Measurements from ENCODE around the gene DMGDH.

DMGDH gene

GRCh38 chr5:79062436-79062835, 7.0 kb downstream of the DMGDH start:
- DNase-seq: peak; percentile 18

GRCh38 chr5:79059674-79060073, 9.8 kb downstream of the DMGDH start:
- no peak for DNase-seq

DNA sequence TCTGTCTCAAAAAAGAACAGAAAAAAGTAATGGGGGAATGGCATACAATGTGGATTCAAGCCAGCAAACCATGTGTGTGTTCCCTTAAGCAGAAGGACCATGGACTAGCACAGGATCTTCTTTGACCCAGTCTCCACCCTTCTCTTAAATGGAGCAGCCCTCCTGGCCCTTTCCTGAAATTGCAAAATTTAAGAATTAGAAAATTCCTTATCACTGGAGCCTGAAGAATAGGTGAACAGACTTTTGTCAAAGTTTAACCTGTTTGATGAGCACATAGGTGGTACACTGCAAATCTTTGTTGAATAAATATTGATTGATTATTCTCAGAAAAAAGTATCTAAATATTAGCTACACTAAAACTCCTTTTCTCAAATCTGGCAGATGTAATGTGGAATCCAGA, 12.6 kb downstream of the DMGDH start:
- no peak for DNase-seq

DNA sequence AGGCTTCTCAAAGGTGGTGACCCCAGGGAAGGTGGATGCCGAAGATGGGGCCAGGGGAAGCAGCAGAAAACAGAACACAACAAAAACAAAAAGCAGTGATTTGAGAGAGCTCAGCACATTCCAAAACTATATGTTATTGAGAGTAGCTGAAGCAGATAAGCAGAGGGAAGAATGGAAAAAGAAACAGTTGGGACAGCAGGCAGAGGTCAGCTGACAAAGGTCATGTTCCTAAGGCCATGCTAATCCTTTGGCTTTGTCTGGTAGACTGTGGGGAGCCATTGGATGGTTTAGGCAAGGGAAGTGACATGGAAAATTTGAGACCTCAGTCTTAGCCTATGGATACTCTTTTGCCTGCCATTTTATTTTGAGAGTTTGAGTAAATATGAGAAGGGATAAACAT, 14.5 kb downstream of the DMGDH start:
- no peak for DNase-seq

DNA sequence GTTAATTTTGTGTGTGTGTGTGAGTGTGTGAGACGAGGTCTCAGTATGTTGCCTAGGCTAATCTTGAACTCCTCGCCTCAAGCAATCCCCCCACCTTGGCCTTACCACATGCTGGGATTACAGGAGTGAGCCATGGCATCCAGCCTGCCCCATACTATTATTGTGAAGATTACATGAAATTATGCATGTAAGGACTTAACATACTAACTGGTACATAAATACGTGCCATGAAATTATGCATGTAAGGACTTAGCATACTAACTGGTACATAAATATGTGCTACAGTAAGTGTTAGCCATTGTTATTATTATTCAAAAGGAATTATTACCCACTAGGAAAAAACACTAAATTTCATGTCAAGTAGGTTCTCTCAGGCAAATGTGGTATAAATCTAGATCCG, 16.2 kb downstream of the DMGDH start:
- no peak for DNase-seq

DNA sequence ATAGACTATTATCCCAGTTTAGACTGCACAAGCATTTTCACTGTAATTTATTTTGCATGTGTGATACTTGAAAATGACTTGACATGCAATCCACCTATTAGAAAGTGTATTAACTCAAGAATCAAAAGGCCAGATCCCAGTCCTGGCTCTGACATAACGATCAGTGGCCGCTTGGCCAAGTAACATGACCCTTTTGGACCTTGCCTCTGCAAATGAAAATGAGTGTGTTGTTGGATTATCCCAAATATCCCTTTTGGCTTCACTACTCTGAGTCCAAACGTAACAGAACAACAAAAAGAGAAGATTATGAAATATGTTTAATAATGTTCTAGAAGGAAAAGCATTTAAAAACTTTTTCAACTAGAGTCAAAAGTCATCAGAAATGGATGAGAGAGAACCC, 19.0 kb downstream of the DMGDH start:
- DNase-seq: no peak

DNA sequence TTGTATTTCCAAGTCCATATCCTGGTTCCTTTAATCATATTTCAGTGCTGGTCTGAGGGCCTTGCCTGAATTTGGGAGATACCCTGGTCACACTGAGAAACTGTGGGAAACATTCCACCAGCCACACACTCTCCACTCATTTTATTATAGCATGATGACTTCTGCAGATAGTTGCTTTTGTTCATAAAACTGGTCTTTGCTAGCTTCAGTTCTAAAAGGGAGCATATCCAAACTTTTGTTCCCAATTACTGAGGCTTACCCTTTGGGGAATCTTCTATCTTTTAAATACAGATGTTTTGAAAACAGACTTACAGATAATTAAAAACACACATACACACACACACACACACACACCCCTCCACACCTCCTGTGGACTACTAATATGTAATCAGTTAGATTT, 21.0 kb downstream of the DMGDH start:
- DNase-seq: no peak

DNA sequence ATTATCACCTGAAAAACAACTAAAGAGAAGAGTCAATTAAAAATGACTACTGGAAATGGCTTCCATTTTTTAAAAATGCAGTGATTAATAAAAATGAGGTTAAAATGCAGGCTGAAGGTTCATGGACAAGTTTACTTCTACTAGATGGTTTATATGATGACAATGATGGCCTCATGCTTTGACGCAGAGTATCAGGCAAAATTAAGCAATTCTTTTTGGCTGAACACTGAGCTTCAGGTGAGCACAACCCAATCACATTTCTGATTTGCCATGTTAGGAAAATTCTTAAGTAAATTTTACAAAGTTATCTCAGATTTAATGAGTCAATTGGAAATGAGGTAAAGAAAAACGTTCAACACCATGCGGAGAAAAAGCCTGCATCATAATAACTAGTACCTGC, 22.3 kb downstream of the DMGDH start:
- no peak for DNase-seq

DNA sequence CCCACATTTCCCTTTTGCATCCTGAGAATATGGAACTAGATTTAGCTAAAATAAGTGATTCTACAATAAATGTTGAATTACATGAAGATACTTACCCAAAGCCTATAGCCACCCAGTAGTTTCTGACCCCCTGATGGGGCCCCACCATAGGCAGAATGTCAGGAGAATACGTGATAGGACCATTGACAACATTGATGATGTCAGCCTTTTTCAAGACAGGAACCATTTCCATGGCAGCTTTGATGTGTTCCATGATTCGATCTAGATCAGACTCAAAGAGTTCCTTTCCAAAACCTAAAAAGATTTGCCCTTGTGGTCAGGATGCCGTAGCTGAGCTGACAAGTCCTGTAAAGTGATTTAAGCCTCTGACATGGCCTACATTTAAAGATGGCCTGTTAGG, 27.3 kb downstream of the DMGDH start:
- DNase-seq: no peak

GRCh38 chr5:79036769-79037168, 32.7 kb downstream of the DMGDH start:
- DNase-seq: no peak

DNA sequence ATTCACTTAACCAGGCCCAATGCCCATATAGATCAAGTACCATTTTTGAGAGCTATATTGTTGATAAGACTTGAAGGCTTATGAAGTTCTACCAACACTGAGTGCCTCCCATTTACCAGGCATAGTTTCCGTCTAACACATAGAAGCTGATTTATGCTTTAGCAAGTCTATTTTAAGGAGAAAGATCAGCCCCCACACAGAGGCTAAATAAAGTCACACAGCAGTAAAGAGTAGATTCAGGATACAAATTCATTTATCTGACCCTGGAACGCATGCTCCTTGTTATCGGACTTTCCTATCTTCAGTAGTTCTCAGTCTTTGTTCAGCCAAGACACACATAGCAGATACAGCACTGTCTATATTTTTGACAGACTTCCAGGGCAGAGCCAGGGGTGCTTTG, 34.2 kb downstream of the DMGDH start:
- no peak for DNase-seq

- no peak for DNase-seq
Observed at GRCh38 chr5:79032782-79033181, 36.7 kb downstream of the DMGDH start.

DNA sequence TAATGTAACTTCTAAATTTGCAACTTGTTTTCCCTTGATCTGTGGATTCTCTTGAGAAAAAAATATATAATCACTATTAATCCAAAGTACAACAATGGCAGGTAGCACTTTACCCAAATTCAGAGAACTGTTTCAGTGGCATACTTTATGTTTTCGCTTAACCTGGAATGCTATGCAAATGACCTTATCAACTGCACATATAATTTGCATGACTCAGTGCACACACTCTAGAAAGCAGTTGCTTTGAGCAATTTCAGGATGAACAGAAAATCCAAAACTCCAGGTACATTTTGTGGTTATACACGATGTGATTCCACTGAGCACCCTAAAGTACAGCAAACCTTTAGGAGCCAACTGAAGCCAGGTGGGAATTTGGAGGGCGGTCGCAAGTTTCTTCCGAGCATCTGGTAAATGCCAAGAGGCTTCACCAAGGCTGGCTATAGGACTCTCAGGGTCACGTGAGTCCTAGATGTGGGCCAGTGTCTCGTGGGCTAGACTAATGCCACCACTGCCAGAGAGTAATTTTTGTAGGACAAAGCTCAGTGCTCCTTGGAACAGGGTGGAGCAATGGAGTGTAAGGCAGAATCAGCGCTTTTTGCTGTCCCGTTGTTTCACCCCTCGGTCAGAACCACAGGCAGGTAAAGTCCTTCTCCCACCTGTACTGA, 37.3 kb downstream of the DMGDH start:
- DNase-seq: peak; percentile 17

DNA sequence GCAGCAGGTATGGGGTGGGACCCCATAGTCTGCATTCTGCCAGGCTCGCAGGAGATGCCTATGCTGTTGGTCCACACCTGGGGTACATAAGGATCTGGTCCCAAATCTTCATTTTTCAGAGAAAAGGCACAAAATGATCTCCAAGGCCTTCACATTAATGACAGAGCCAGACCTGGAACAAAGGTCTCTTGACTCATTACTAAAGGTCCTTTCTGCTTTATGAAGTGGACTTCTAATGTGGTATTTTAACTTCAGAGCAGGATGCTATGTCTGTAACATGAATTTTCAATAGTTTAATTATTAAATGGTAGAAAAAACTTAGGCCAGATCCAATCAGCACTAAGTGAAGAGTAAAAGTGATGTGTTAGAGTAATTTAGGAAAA, 38.0 kb downstream of the DMGDH start:
- DNase-seq: no peak

DNA sequence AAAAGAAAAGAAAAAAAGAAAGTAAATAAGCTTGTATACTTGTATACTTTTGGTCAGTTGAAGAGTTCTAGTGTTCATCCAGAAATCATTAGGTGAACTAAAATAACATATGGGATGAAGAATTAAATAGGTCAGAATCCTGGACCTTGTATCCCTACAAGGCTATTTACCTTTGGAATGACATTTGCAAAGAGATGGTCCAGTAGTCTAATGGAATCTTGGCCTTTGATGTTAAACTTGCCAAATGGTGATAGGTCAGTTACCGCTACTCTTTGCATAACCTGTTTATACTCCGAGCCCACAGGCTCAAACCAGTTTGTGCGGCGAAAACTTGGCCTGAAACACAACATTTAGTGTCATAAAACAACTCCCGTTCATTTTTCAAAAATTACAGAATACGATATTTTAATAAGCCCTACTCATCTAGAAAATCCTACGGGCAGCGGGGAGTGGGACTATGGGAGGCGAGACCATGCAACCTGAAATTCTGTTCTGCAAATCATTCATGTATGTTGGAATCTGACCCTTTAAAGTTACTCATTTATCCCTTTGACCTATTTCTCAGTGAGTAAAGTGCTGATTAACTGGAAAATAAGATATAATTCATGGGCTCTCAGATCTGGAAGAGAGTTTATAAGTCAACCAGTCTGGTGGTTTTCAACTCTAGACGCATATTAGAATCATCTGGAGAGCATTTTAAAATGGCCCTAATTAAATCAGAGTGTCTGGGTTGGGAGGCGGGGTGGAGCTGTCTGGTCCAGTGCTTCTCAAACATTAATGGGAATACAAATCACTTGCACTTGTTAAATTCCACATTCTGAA, 38.6 kb downstream of the DMGDH start:
- no peak for DNase-seq

- DNase-seq: peak; percentile 69
Observed at GRCh38 chr5:79025054-79025472, 44.4 kb downstream of the DMGDH start.

DNA sequence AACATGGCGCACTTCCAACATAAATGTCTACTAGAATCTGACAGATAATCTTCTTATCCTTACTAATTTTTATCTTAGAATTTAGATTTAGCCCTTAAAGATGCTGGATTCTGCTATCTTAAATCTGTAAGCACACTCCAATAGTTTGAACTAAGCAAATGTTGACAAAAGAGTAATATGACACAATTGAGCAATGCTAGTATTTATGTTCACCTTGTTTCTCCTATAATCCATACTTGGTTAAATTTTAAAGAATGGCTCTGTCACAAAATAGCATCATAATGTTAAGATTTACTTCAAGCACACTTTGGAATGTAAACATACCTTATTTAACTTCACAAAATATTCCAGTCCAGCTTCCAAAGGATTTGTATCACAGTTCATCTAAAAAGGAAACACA, 45.5 kb downstream of the DMGDH start:
- no peak for DNase-seq

GRCh38 chr5:79023348-79023747, 46.1 kb downstream of the DMGDH start:
- DNase-seq: no peak

GRCh38 chr5:79022771-79023170, 46.7 kb downstream of the DMGDH start:
- no peak for DNase-seq

DNA sequence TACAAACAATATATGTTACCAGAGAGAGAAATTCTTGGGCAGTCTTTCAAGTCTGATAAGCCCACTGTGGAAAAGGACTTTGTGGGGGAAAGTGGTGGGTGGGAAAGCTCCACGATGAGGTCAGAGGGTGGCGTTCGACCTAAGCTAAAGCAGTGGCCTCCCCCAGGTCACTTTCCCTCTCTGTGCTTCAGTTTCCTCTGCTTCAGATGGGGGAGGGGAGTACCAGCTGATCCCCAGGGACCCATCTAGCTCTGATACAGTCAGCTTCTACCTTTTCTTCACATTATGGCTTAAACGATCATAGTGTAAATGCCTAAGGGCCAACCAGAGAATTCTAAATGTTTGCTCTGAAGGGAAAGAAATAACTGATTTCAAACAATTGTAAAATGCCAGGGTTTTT, 47.7 kb downstream of the DMGDH start:
- peak; percentile 21 for DNase-seq

DNA sequence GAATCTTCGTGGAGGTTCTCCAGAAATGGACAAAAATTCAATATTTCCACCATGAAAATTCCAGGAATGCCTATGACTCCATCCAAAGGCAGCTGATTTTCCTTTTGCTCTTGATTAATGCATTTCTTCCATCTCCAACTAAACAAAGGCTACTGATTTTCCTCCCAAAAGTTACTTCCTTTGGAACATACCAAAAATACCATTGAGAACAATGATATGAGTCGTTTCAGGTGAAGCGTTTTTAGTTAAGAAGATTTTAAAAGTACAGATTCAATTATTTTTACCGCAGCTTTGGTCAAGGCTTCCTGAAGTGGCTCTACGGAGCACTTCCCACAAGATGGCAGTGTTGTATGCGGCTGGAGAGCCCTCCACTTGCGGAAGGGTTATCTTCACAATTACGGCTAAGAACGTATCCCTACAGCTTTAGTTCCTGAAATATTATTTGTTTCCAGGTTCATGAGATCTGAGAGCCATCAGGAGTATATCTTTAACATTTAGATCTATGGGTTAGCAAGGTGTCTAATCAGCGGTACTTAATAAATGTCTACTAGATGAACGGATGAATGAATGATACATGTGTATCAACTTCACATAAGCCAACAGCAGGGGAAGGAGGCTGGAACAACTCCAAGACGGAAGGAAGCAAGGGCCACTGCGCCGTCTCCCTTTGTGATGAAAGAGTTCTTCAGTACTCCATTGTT, 48.5 kb downstream of the DMGDH start:
- peak; percentile 89 for DNase-seq

DNA sequence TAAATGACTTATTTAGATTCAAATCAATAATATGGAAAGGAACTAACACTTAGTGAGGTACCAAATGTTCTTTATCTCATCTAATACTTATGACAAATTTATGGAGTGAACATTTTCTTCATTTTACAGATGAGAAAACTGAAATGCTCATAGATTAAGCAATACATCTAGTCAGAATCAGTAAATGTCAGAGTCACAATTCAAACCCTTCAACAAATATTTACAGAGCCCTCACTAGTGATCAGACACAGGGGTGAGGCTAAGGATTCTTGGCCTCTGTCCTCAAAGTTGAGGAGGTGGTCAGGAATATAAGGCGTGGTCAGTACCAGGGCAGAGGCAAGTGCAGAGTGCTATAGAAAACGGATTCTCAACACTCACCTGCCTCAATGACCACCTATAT, 54.8 kb downstream of the DMGDH start:
- no peak for DNase-seq

GRCh38 chr5:79011869-79012268, 57.6 kb downstream of the DMGDH start:
- no peak for DNase-seq

DNA sequence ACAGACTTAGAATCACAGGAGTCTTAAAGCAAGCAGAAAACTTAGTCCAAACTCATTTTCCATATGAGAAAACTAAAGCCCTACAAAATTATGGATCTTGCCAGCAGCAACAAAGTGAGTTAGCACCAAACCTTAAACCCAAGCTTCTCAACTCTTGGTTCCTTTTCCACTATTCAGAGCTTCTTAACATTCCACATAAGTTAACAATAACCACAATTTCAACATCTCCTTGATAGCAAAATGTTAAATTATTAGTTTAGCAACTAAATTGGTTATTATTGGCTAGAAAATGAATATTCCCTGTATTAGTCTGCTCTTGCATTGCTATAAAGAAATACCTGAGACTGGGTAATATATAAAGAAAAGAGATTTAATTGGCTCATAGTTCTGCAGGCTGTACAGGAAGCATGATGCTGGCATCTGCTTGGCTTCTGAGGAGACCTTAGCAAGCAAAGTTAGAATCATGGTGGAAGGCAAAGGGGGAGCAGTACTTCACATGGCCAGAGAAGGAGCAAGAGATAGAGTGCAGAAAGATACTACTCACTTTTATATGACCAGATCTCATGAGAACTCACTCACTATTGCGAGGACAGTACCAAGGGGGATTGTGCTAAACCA, 58.1 kb downstream of the DMGDH start:
- peak; percentile 89 for DNase-seq

All from fibroblast of skin of right biceps (primary cell).